ENCODE results near the gene RNFT2. TPM values are rescaled to one million over a fixed set of nuclear protein-coding genes. Genes with fewer than 3 reads are reported as not detected.

The RNFT2 gene
- total RNA-seq, 1 donor from 2014 or later: 0.21 TPM

GRCh38 chr12:116792403-116792802 lies 54.3 kb downstream of the RNFT2 start:
- TF ChIP-seq CTCF (IDR thresholded peaks at IDR 0.05): no peak
- DNase-seq (ENCODE audit: low spot score in 2 of 2): no peak
- intact Hi-C loops (cut with DNase I): no loop called here
- Histone ChIP-seq H3K27me3 (no peaks in the 10 kb centered on the region), H3K27ac (no peak overlapping the region), H3K36me3 (no peaks in the 10 kb centered on the region), H3K4me3 (no peak overlapping the region), H3K4me1 (no peaks in the 10 kb centered on the region), H3K9me3 (no peaks in the 10 kb centered on the region)

GRCh38 chr12:116794725-116795124 lies 56.6 kb downstream of the RNFT2 start:
- Histone ChIP-seq H3K27ac (no peak overlapping the region), H3K9me3 (peaks cover 0 to 11% of the 10 kb centered on the region in 2 donors), H3K4me1 (no peaks in the 10 kb centered on the region), H3K36me3 (no peaks in the 10 kb centered on the region), H3K27me3 (no peaks in the 10 kb centered on the region), H3K4me3 (no peak overlapping the region)
- intact Hi-C loops (cut with DNase I): no loop called here
- no peak for TF ChIP-seq CTCF (IDR thresholded peaks at IDR 0.05)
- no peak for DNase-seq (ENCODE audit: low spot score in 2 of 2)

- no peak for DNase-seq (ENCODE audit: low spot score in 2 of 2)
- Histone ChIP-seq H3K4me1 (no peaks in the 10 kb centered on the region), H3K27ac (no peak overlapping the region), H3K4me3 (no peak overlapping the region), H3K9me3 (peaks cover 0 to 11% of the 10 kb centered on the region in 2 donors), H3K27me3 (no peaks in the 10 kb centered on the region), H3K36me3 (no peaks in the 10 kb centered on the region)
- intact Hi-C loops (cut with DNase I): no loop called here
- no peak for TF ChIP-seq CTCF (IDR thresholded peaks at IDR 0.05)
Measured at GRCh38 chr12:116797885-116798284, 59.8 kb downstream of the RNFT2 start.

- TF ChIP-seq CTCF (IDR thresholded peaks at IDR 0.05): no peak
- Histone ChIP-seq H3K27me3 (no peaks in the 10 kb centered on the region), H3K4me1 (no peaks in the 10 kb centered on the region), H3K4me3 (no peak overlapping the region), H3K27ac (no peak overlapping the region), H3K9me3 (peaks cover 0 to 11% of the 10 kb centered on the region in 2 donors), H3K36me3 (no peaks in the 10 kb centered on the region)
- intact Hi-C loops (cut with DNase I): no loop called here
- DNase-seq (ENCODE audit: low spot score in 2 of 2): no peak
Measured at GRCh38 chr12:116798719-116799118, 60.6 kb downstream of the RNFT2 start.

GRCh38 chr12:116799955-116800354 lies 61.8 kb downstream of the RNFT2 start:
- Histone ChIP-seq H3K4me1 (no peaks in the 10 kb centered on the region), H3K27ac (no peak overlapping the region), H3K27me3 (no peaks in the 10 kb centered on the region), H3K9me3 (peaks cover 0 to 11% of the 10 kb centered on the region in 2 donors), H3K4me3 (no peak overlapping the region), H3K36me3 (no peaks in the 10 kb centered on the region)
- intact Hi-C loops (cut with DNase I): no loop called here
- TF ChIP-seq CTCF (IDR thresholded peaks at IDR 0.05): no peak
- DNase-seq (ENCODE audit: low spot score in 2 of 2): no peak

- TF ChIP-seq CTCF (IDR thresholded peaks at IDR 0.05): no peak
- intact Hi-C loops (cut with DNase I): no loop called here
- no peak overlapping the region for H3K27ac ChIP-seq
- no peaks in the 10 kb centered on the region for H3K27me3 ChIP-seq
- no peaks in the 10 kb centered on the region for H3K4me1 ChIP-seq
- peaks cover 0 to 11% of the 10 kb centered on the region in 2 donors for H3K9me3 ChIP-seq
- H3K36me3 ChIP-seq: no peaks in the 10 kb centered on the region
- DNase-seq (ENCODE audit: low spot score in 2 of 2): no peak
- no peak overlapping the region for H3K4me3 ChIP-seq
Measured at GRCh38 chr12:116800918-116801317, 62.8 kb downstream of the RNFT2 start.

All from ascending aorta (tissue), 2 donors.